Brain microvascular endothelial cell (primary cell): Measurements from ENCODE around the gene ANKH.

Experiments used
- DNase-seq: peaks from one replicate; pipeline ENCODE4 v3.0.0-alpha.2; 2020
- H3K27ac ChIP-seq: fragments of 250-450 bp; sonication (Bioruptor Pico); 2 replicates; pipeline ENCODE4 v1.5.1; 2020; ENCODE audit warnings: mild to moderate bottlenecking, moderate library complexity
- H3K27me3 ChIP-seq: fragments of 250-450 bp; sonication (Bioruptor Pico); replicated peaks from 2 replicates; pipeline ENCODE4 v1.5.1; 2020; ENCODE audit warnings: mild to moderate bottlenecking
- H3K36me3 ChIP-seq: fragments of 250-450 bp; sonication (Bioruptor Pico); replicated peaks from 2 replicates; pipeline ENCODE4 v1.5.1; 2020; ENCODE audit warnings: mild to moderate bottlenecking
- H3K4me3 ChIP-seq: 2 replicates; pipeline ENCODE4 v1.5.1; 2011; ENCODE audit warnings: low read depth, mild to moderate bottlenecking, control low read depth, low read length, moderate library complexity
- CTCF ChIP-seq: IDR thresholded peaks from 2 replicates; pipeline ENCODE4 v1.5.1; 2011; ENCODE audit warnings: low read depth, mild to moderate bottlenecking, moderate library complexity, low read length, control low read depth, inconsistent platforms; ENCODE audit errors: missing control alignments
- in situ Hi-C: cut with HindIII; loops from 2 replicates; pipeline ENCODE4 v1.10.0; 2017; ENCODE audit warnings: low sequenced_read_pairs, low pct_ligation_motif_present

Gene ANKH

GRCh38 chr5:14738050-14738449 lies 133.5 kb downstream of the ANKH start:
- DNase-seq, result no peak
- no peaks in the 10 kb centered on the region for H3K27me3 ChIP-seq
- H3K4me3 ChIP-seq, result no peak overlapping the region
- in situ Hi-C loops, result loop anchor here (25.0 kb wide), 1 partner anchor 274 kb away; no protein-coding TSS in a partner anchor
- peaks cover 17% of the 10 kb centered on the region for H3K36me3 ChIP-seq
- no peak overlapping the region for H3K27ac ChIP-seq
- no peak for TF ChIP-seq CTCF

DNA sequence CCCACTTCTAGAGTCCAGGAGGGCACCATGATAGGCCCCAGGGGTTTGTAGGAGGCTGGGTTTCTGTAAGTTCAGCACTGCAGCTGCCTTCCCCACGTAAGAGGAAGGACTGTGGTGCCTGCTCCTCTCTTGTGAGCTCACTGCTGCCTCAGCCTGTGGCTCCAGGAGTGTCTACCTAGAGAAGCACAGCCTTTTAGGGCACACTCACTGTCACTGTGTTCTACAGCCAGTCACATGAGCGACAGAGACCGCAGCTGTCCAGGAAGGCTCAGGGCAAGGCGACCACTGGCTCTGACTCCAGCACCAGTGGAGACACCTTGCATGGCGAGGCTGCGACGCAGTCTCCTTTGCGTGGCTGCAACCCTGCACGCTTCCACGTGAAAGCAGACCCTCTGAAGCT lies 134.3 kb downstream of the ANKH start:
- in situ Hi-C loops, result loop anchor here (25.0 kb wide), 1 partner anchor 275 kb away; no protein-coding TSS in a partner anchor
- Histone ChIP-seq H3K36me3 (peaks cover 19% of the 10 kb centered on the region), H3K27ac (no peak overlapping the region), H3K4me3 (no peak overlapping the region), H3K27me3 (no peaks in the 10 kb centered on the region)
- no peak for TF ChIP-seq CTCF
- DNase-seq, result no peak

- Histone ChIP-seq H3K4me3 (no peak overlapping the region), H3K27ac (no peak overlapping the region), H3K27me3 (no peaks in the 10 kb centered on the region), H3K36me3 (peaks cover 15% of the 10 kb centered on the region)
- TF ChIP-seq CTCF, result no peak
- in situ Hi-C loops, result loop anchor here (25.0 kb wide), 1 partner anchor 276 kb away; no protein-coding TSS in a partner anchor
- DNase-seq, result no peak
Measured at GRCh38 chr5:14735944-14736343, 135.6 kb downstream of the ANKH start.

DNA sequence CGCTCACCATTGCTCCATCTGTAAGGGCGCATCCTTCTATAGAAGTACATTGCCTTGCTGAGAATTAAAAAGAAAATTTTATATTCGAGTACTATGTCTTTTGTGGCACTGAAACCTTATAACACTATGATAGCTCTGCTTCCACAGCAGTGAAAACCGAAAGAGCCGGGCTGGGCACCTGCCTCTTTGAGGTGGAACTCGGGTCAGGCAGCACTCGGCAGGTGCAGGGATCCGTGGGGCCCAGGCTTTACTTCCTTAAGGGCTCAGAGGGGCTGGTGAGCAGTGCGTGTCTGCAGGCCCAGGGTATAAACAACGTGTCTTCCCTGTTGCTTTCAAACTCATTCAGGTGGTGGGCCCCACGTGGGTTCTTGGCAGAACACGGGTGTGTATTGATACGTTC lies 137.2 kb downstream of the ANKH start:
- no peaks in the 10 kb centered on the region for H3K27me3 ChIP-seq
- no peak overlapping the region for H3K4me3 ChIP-seq
- in situ Hi-C loops, result loop anchor here (25.0 kb wide), 1 partner anchor 278 kb away; no protein-coding TSS in a partner anchor
- no peak overlapping the region for H3K27ac ChIP-seq
- no peak for TF ChIP-seq CTCF
- no peak for DNase-seq
- peaks cover 9% of the 10 kb centered on the region for H3K36me3 ChIP-seq

- H3K27ac ChIP-seq, result no peak overlapping the region
- no peak for TF ChIP-seq CTCF
- peaks cover 9% of the 10 kb centered on the region for H3K36me3 ChIP-seq
- in situ Hi-C loops, result loop anchor here (25.0 kb wide), 1 partner anchor 279 kb away; no protein-coding TSS in a partner anchor
- no peak for DNase-seq
- no peak overlapping the region for H3K4me3 ChIP-seq
- no peaks in the 10 kb centered on the region for H3K27me3 ChIP-seq
Measured at GRCh38 chr5:14733661-14734060, 137.9 kb downstream of the ANKH start.

DNA sequence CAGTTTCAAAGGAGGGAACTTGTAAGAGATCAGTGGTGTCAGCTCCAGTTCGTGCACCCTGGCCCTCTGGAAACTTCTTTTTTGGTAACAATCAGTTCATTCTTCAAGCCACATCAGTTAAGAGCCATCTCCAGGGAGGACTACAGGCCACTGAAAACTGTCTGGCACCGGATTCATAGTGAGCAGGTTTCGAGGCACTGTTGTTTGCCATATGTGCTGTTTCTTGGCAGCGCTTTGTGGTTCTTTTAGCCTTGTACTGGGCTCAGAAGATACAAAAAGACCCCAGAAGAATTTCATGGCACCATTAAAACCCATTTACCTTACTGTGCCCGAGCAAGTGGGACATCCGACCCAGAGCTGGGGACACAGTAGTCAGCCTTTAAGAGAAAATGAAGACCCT lies 138.6 kb downstream of the ANKH start:
- in situ Hi-C loops, result loop anchor here (25.0 kb wide), 1 partner anchor 279 kb away; no protein-coding TSS in a partner anchor

More for the DNA sequence above, 138.6 kb downstream of the ANKH start:
- Histone ChIP-seq H3K27ac (no peak overlapping the region), H3K27me3 (no peaks in the 10 kb centered on the region), H3K36me3 (peaks cover 9% of the 10 kb centered on the region), H3K4me3 (no peak overlapping the region)
- DNase-seq, result no peak
- TF ChIP-seq CTCF, result no peak
